Amygdala (tissue), 56 donors: Measurements from ENCODE around the gene CCDC12.

ENCODE experiments used
- DNase-seq, 56 donors: peaks; one replicate each; lab custom pipeline; 2025; lab: John Stamatoyannopoulos, UW

CCDC12 gene

DNA sequence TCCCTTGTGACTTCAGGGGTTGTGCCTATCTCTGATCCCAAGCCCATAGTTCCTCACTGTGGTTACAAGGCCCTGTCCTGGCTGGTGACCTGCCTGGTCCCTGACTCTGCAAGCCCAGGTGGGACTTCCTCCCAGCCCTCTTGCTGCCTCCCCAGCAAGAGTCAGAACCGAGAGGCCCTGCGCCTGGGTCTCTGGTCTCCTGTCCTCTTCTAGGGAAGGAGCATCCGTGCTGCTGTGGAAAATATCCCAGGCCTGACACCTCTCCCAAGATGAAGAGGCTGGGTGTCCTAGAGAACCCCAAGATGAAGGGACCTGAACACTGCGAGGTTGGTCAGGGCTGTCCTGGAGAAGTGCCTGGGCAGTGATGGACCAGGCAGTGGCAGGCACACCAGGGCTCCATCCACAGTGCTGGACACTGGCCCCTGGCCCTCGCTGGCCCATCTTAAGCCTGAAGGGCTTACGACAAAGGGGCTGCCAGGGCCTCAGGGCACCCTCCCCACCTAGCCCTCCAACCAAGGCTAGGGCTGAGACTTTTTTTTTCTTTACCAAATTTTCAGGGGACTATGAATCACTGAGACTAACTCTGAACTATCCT lies 66.3 kb downstream of the CCDC12 start:
- DNase-seq, result no peak

- peak in 54 of 56 donors; percentile 28 to 88 (median 68) for DNase-seq
Measured at GRCh38 chr3:46909535-46910161, 66.9 kb downstream of the CCDC12 start.

- DNase-seq, result no peak
Measured at GRCh38 chr3:46908986-46909534, 67.5 kb downstream of the CCDC12 start.

DNA sequence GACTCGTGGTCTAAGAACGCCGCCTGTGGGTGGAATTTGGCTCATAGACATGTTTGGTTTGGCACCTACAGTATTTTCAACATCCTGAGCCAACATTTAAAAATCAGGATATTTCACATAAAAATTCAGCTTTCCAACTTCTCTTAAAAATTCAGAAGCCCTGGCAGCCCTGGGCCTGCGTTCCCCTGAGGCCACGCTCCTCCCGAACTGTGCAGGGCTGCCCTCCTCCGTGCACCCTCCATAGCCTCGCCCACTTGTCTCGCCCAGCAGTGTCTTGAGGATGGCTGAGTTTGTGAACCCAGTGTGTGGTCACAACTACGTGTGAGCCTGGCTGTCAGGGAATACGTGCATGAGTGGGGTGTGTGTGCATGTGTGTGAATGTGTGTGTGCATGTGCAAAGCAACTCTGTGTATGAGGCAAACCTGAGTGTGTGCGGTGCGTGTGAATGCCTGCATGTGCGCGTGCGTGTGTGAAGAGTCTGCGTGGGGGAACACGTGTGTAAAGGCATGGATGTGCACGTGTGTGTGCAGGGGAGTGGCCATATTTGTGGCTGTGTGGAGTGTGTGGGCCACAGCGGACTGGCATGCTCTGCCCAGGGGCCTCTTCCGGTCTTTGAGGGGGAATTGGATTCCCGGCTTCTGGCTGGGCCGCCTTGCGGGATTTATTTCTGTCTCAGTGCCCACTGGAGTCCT lies 68.1 kb downstream of the CCDC12 start:
- no peak for DNase-seq

GRCh38 chr3:46907960-46908293 lies 68.6 kb downstream of the CCDC12 start:
- no peak for DNase-seq

- DNase-seq, result no peak
Measured at GRCh38 chr3:46907271-46907670, 69.3 kb downstream of the CCDC12 start.

- no peak for DNase-seq
Measured at GRCh38 chr3:46906471-46907058, 70.0 kb downstream of the CCDC12 start.

- DNase-seq, result no peak
Measured at GRCh38 chr3:46905661-46906451, 70.7 kb downstream of the CCDC12 start.

DNA sequence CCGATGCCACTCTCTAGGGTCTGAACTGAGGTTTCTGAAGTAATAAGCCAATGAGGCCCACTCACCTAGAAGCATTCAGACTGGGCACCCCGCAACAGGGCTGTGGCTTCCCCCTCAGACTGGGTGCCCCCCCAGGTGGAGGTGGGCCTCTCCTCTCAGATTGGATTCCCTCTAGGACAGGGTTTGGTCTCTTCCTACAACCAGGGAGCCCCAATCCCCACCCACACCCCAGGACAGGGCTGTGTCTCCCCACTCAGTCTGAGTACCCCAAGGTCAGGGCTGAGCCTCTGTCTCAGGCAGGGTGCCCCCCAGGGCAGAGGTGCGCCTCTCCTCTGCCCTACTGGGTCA lies 71.4 kb downstream of the CCDC12 start:
- DNase-seq, result no peak

DNA sequence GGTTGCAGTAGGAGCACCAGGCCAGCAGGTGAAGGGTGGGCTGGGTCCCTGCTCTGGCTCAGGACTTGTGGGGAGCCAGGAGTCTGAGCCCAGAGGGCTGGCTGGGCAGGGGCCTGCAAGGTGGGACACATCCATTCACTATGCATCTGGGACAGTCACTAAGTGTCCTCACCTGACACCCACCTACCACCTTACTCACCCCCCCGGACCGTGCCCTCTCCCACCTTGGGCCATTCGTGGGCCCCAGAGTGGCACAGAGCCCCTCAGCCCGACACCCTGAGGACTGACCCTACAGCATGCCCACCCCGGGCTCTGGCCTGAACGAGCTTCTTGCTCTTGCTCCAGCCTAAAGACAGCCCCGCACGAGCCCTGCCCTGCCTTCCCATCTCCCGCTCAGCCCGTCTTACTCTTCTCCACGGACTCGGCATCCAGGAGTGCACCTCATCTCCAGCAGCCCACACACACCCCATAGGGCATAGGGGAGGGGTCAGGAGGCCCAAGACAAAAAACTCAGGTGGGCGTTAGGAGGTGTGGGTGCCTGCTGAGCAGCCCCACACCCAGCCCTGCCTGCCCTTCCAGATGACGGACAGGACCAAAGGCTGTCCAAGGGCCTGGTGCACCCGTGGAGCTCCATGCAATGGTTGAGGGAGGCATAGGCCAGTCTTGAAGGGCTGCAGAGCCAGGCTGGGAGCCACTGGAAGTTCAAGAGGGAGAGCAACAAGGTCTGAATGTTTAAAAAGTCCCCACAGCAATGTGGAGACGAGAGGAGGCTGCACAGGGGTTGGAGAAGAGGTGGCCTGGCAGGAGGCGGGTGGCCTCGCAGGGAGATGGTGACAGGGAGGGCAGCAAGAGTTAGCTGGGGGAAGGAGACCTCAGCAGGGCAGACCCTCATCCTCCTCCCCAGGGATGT lies 72.0 kb downstream of the CCDC12 start:
- DNase-seq, result no peak

- no peak for DNase-seq
Measured at GRCh38 chr3:46903341-46904302, 72.9 kb downstream of the CCDC12 start.

GRCh38 chr3:46902188-46902631 lies 74.3 kb downstream of the CCDC12 start:
- DNase-seq, result no peak

DNA sequence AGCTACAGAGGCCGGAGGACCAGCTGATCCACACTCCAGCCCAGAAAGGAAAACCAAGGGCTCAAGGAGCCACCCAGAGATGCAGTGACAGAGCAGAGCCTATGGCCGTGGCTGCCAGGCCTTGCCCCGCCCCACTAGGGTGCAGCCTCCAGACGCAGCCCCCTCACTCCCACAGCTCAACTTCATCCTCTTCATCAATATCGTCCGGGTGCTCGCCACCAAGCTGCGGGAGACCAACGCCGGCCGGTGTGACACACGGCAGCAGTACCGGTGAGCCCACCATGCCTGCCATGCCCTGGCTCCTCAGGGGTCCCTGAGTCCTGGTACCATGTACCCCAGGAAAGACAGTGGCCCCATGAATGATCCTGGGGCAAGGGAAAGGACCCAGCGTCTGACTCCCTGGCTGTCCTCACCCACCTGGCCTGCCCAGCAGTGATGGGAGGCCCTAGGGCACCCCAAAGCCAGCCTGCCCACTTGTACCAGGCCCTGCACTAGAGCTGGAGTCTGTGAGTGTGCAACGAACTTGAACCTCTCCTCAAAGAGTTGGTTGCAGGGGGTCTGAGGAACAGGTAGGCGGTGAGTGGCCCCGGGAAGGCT lies 74.9 kb downstream of the CCDC12 start:
- DNase-seq, result no peak

- no peak for DNase-seq
Measured at GRCh38 chr3:46901061-46901460, 75.5 kb downstream of the CCDC12 start.

DNA sequence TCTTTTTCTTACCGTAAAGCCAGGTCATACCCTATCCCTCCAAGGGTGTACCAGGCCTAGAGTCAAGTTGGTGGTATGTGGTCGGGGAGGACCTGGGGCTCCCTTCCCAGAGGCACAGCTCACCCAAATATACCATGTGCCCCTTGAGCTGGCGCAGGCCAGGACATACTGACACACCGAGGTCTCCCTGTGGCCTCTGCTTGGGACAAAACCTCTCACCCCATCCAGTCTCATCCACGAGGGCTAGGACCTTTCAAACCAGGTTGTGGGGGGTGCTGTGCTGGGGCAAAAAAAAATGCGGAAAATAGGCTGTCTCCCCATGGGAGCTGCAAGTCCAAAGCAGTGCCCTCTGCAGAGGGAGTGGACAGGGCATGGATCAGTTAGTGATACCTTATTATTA lies 76.2 kb downstream of the CCDC12 start:
- no peak for DNase-seq

DNA sequence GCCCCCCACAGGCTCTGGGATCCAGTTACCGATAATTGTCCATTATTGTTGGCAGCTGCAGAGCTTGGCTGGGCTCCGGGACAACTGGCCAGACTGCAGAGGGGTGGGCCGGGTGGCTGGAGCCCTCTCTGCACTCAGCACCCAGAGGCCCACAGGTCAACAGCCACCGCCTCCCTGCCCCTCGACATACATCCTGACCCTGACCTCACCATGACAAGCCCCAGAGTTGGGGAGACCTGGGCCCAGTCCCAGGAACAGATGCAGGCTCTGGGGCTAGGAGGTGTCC lies 76.6 kb downstream of the CCDC12 start:
- peak in 21 of 56 donors; percentile 9 to 67 (median 38) for DNase-seq

DNA sequence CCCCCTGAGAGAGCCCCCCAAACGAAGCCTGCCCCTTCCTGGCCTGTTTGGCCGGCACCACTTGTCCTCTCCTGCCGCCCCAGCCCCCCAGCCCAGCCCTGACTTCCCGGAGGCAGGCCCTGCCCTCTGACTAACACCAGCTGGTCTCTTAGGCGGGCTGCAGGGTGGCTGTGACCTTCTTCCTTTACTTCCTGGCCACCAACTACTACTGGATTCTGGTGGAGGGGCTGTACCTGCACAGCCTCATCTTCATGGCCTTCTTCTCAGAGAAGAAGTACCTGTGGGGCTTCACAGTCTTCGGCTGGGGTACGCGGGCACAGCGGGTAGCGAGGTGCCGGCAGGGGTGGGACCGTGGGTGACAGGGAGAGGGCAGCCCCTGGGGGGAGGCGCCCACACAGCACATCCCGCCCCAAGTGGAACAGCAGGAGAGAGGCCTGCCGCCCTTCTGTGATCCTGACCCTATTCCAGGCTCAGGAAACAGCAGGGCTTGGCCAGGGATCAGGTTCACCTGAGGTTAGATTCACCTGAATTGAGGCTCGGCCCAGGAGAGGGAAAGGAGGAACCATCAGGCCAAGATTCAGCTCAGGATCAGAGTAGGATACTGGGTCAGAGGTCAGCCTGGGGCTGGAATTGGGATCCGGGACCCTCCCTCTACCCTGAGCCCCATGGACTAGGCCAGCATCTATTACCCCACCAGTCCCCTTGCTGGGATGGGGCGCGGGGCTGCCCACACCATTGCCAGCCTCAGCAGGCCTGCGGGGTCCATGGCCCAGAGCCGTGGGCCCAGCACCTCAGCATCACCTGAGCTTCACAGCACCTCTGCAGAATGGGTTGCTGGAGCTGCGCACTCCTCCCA lies 77.2 kb downstream of the CCDC12 start:
- no peak for DNase-seq
